Measurements from ENCODE around the gene LYST. TPM values are rescaled to one million over a fixed set of nuclear protein-coding genes. Genes with fewer than 3 reads are reported as not detected.

LYST gene
- polyA plus RNA-seq, 10 donors: 4.7 to 11.9 (median 7.8) TPM

DNA sequence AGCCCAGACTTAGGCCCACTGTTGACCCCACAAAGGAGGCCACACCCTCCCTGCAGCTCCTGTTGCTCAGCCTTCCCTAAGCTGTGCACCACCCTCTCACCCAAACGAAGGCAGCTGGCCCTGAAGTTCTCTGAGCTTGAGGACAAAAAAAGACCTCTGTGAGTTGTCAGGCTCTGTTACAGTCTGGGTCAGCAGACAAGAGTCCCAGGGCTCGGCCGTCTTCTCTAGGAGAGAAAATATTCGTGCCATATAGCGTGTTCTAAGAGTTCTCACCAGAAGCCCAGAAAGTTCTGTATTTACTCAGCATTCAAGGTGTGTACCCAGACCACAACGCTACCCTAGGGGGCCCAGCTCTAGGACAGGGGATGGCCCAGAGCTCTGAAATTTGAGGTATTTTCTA is 25.5 kb upstream of the LYST start:
- no peak for DNase-seq

DNA sequence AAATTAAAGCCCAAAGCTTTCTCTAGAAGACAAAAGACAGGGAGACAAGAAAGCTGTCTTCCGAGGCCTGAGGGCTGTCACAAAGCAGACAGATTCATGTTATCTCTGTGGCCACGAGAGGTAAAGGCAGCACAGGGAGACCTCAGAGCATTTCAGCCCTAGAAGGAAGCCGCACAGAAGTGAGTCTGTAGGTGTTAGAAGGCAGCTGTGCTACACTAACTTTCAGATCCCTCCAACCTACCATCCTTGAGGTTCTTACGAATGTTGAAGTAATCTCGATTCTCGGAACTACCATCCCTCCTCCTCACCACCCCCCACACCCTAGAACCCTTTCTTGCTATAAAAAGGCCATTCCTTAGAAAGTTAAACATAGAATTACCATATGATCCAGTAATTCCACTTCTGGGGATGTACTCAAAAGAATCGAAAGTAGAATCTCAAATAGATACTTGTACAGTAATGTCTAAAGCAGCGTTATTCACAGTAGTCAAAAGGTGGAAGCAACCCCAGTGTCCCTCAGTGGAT is 21.5 kb upstream of the LYST start:
- no peak for DNase-seq

DNA sequence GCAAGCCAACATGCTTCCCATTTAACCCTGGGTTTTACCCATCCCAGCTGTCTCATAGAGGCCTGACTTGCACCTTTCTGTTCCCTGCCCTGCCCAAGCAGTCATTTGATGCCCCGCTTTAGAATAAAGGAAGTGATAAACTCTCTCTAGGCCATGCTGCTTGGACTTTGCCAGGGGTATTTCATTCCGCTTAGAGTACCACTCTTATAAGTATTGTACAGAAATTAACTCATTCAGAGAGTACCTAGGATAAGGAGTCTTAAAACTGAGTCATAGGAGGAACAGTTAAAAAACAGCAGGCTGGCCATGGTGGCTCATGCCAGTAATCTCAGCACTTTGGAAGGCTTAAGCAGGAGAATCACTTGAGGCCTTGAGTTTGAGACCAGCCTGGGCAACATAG is 21.0 kb upstream of the LYST start:
- DNase-seq: no peak

DNA sequence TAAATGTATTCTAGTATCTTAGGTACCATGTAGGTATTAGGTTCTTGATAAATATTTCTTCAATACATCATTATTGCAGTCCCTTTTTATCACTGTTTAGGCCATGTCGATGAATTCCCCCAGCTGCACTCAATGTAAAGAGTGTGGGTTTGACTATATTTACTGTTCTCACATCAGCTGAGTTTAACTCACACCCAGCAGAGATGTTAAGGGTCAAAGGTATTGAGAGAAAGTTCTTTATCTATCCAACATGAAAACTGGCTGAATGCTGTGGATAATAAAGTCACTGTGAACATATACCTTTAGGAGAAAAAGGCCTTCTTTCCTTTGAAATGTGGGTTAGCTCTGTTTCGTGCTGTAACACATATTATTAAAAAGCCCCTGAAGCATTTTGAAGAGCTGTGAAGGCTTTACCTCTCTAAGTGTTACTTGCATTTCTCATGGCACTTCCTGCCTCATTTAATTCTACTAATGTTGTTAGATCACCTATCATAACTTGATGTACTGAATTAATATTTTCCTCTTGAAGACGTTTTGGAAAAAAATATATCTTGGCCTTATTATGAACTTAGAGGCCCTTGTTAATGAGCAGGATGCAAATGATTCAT is 19.1 kb upstream of the LYST start:
- no peak for DNase-seq

DNA sequence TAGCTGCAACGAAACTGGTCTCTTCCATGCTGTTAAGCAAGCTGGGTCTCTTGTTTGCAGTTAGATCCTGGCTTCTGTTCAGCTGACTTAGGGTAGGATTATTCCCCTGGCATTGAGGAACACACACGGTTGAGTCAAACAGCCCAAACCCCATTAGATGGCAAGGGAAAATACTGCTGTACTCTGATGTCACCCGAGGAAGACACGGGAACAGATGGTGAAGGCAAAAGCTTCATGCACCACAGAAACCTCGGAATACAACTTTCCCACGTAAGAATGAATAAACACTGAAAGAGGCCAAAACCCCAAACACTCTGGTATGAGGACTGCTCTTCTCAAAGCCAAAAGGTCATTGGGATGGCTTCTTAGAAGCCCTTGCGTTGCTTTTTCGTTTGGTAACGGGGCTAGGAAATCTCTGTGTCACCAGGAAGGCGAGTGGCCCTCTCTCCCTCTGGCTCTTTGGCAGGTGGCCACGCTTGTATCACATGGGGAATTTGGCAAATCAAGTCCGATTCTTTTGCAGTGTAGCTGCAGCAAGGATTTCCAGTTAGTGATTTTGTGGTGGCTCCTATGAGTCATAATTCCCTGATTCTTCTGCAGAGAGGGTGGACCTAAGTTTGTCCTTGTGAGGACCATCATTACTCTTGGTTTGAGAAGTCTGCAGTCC is 16.7 kb upstream of the LYST start:
- peak; percentile 40 to 87 (median 55) for DNase-seq

DNA sequence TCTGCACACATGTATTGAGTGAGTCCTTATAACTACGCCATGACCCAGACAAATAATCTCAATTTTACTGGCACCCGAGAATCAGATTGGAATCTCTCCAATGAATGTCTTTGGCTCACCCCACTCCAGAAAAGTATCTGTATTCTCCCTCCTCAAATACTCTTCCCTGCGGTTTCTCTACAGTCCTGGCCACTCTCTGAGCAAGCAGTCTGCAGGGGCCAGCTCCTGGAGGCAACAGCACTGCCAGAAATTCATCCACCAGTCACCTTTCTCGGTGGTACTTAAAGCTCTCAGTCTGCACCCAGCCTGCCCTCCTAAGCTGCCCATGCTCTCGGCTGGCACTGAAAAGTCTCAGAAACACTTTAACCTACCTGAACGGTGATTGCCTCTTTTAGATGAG is 16.1 kb upstream of the LYST start:
- no peak for DNase-seq

DNA sequence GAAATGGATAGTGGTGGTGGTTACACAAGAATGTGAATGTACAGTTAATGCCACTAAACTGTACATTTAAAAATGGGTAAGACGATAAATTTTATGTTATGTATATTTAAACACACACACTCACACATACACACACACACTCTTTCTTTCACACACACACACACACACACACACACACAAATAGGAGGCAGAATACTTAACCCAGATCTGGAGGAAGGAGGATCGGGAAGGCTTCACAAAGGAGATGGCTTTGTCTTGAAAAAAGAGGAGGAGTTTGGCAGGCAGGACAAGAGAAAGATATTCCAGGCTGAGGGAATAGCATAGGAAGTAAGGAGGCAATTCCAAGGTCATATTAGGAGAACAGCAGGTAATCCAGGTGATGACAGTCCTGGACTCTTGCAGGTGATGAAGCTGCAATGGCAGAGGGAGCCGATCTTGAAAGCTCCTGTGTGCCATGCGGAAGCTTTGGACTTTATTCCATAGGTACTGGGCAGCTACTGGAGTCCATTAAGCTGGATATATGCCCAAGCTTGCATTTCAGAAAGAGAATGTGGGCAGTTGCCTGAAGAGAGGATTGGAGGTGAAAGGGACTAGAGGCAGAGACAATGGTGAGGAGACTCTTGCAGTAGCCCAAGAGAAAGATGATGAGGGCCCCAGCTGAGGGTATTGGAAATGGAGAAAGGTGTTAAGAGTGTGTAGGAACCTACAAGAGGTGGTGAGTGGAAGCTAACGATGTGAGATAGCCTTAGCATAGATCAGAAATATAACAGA is 15.4 kb upstream of the LYST start:
- no peak for DNase-seq

DNA sequence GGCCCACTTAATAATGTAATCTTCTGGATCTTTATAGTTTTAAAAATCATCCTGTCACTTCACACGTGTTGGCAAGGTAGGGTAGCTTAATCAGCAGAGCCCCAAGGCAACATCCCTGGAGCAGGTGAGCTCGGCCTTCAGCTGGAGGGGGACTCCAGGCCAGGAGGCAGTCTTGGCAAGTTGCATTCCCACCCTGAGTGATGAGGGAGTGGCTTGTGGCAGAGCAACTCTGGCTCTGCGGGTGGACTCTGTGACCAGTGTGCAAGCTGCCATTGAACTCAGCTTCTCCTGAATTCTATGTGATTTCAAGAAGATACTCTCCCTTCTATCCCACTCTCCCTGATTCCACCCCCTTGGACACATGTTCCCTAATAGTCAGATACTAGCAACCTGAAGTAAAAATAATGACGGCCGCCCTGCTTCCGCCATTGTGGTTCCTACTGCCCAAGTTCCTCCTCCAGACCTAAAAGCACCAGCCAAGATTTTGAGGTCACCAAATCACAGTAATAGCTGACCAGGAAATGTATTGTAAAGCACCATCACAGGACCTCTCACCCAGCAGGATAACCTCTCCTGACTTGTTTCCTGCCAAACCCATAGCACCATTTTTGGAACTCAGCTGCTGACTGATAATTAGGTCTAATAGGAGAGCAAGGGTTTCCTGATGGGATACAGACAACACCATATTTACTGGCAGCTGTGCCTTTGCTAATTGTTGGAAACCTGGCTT is 11.5 kb upstream of the LYST start:
- DNase-seq: no peak

DNA sequence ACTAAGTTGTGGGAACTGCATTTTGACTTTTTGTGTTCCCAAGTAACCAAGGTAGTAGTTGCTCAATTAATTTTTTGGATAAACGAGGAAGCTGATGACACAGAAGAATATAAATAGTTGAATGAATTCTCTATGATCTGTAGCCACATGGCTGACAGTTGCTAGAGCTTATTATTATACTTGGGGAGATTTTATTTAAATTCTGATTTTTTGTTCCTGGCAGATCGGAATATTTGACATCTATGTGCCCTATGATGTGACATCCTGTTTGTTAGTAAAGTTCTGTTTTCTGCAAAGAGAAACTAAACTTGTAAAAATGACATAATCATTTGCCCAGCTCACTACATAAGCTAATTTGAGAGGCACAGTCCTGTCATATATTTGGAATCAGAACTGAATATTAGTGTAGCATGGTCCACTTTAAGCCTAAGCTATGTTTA is 9.7 kb upstream of the LYST start:
- DNase-seq: no peak

DNA sequence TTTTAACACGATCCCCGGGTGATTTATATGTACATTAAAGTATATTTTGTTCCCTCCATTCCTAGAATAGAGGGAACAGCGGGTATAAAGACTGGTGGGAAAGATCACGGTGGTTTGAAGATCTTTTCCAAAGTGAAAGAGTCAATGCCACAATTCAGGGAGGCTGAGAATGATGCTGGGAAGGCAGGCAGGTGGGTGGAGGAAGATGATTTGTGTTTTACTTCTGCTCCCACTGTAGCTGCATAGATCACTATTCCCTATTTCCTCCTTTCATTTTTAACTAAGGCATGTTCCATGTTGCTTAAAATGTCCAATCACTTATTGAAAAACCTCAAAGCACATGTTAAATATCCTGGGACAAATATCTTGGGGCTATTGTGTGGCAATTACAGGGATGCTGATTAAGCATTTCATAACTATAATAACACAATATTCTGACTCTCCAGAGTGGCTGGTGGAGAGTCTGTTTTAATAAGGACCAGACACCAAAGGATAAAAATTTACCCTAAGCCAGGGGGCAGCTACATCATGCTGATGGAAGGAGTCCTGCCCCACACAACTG is 8.4 kb upstream of the LYST start:
- DNase-seq: no peak

DNA sequence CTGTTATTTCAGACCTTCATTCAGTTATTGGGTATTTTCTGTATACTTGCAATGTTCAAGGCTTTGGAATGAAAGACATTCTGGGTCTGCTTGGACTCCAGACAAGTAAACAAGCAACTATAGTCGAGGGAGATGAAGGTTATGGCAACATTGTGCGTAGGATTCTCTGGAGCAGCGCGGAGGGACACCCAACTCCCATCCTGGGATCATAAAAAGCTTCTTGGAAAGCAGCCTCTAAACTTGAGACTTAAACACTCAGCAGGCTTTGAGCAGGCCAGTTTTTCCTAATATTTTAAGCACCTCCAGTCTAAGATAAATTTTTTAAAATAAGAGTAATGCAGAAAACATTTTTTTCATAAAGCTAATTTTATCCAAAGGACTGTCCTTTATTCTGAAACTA is 7.6 kb upstream of the LYST start:
- no peak for DNase-seq

DNA sequence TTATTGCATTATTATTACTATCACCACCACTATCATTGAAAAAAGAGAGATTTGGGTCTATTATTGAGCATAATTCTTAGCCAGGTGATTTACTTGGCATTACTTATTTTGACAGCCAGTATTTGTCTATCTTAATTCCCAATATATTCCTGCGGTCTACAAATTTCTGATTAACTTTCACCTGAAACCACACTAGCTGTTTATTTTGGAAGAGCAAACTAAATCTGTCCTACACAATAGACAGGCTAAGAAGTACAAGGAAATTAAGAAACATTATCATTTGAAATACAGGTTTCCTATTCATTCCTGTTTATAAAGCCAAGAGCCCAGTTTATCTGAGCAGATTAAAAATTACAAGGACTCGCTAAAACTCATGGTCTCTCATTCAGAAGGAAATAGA is 6.9 kb upstream of the LYST start:
- no peak for DNase-seq

DNA sequence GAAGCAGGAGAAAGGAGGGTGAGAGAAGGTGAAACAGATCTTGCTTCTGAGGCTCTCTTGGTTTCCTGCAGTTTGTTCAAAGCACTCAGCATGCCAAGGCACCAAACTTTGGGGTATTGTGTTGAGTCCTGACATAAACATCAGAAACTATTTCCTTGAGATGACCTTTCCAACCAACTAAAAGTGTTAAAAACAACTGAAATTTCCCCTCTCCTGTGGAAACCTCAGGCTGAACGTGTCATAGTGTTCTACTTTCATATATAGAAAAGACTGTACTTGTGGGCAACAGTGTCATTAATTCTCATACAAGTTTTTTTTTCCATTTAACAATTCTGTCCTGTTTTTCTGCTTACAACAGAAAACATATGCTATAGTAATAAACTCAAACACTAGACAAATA is 6.3 kb upstream of the LYST start:
- DNase-seq: no peak

DNA sequence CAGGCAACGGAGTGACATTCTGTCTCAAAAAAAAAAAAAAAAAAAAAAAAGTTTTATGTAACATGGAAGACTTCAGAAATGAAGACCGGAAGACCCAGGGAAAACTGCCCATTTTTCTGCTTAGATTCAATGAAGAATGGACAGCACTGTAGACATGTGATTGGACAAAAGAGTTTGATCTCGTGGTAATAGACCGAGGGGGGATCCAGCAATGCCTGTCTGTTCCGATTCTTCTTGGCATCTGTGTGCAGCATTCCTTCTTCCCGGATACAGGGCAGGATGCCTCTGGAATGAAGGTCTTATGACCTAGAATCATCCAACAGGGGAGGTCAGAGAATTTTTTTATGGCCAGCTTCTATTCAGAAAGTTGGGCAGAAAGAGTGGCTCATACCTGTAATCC is 5.6 kb upstream of the LYST start:
- DNase-seq: no peak

DNA sequence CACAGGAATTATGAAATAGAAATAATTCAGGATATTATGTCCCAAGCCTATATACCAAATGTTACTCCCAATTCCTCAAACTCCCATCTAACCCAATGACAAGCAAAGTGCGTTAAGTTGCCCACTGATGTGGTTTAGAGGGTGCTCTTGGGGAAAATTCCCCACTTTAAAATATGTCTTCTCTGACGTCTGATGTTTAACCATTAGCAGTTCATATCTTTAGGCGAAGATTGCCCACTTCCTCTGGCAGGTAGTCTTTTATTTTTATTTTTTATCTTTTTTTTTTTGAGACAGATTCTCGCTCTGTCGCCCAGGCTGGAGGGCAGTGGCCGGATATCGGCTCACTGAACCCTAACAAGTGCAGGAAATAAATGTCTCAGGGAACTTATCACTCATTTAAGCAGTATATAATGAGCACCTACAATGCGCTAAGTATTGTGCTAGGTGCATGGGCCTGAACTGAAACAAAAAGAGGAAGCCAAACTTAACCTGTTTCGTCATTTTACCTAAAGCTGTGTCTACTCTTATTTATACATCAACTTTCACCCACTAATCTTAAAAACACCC is 1.3 kb upstream of the LYST start:
- no peak for DNase-seq

DNA sequence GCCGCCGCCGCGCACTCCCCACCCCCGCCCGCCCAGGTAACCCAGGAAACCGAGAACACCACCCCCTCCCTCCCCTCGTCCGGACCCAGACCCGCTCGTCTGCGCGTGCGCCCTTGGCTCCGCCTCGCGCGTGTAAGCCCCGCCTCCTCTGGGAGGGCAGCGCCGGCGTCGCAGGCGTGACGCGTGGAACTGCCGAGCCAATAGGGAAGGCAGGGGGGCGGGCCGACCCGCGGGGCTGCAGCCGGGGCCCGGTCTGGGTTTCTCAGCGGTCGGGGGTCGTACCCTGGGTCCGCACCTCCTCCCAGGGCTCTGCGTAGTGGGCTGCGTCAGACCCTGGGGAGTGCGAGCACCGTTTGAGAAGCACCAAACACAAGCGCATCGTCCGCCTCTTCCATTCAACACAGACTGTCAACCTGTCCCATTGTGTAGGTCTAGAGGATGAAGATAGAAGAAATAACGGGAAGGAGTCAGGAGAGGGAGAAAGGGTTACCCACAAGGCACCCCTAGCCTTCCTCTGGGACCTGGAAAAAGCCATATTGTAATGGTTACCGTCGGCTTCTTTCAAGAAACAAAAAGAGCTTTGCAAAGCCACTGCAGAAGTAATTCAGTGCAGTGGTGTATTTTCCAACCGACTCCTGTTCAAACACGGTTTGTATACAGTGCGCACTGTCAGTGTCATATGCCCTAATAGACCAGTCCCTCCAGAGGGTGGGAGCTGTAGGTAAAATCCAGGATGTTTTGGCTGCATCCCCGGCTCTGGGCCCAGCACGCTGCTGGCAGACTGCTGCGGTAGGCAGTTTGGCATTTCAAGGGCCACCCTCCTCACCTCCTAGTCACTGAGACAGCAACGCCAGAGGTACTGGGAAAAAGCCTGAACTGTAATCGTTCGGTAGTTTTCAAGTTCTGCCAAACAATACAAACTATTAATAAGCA is 473 bp upstream of the LYST start:
- peak; percentile 96 to 99 (median 99) for DNase-seq

DNA sequence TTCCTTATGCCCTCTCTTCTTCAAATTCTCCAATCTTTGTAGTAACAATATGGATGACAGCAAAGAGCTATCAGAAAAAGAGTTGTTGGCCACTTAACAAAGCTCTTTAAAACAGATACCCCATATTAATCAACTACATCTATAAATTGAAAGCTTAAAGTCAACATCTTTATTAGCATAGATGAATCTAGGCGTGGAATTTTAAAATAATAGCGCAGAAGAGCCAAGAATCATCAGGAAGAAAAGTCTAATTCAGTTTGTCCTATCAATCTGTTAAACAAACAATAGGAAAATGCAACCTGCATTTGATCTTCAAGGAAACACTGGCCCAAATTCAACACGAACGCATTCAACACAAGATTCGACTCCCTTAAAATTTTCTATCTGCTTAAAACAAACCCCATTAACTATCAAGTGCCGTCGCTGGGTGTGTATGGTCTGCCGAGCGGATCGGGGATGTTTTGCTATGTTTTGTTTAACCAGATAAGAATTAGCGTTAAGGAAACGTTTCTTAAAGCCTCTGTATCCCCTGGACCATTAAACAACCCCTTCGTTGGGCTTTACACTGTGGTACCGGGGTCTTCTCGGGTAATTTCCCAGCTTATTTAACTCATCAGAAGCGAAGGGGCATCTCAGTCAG is 1.0 kb downstream of the LYST start:
- DNase-seq: no peak

DNA sequence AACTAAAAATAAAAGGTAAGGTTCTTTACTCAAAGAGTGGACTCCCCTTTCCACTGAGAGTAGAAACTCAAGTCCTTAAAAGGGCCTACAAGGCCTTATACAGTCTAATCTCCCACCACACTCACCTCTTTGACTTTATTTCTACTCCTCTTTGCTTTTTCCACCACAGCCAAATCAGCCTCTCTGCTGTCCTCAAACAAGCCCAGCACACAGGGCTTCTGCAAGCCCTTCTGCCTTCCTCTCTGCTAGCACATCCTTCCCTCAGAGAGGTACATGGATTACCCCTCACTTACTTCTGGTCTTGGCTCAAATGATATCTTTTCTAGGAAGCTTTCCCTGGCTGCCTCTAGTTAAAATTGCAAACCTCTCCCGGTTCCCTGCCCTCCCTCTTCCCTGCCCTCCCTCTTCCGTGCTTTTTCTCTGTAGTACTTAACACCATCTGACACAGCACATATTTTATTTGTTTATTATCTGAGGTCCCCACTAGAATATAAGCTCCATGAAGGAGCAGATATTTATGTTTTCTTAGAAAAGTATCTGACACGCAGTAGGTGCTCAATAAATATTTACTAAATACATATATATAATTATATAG is 1.7 kb downstream of the LYST start:
- no peak for DNase-seq

DNA sequence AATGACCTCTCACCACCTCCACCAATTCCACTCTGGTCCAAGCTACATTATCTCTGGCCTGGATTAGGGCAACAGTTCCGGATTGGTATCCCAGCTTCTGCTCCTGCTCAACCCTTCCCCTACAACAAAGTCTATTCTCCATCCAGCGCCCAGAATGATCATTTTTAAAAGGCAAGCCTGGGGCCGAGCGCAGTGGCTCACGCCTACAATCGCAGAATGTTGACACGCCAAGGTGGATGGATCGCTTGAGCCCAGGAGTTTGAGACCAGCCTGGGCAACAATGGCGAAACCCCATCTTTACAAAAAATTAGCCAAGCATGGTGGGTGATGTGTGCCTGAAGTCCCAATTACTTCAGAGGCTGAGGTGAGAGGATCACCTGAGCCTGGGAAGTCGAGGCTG is 2.2 kb downstream of the LYST start:
- DNase-seq: no peak

DNA sequence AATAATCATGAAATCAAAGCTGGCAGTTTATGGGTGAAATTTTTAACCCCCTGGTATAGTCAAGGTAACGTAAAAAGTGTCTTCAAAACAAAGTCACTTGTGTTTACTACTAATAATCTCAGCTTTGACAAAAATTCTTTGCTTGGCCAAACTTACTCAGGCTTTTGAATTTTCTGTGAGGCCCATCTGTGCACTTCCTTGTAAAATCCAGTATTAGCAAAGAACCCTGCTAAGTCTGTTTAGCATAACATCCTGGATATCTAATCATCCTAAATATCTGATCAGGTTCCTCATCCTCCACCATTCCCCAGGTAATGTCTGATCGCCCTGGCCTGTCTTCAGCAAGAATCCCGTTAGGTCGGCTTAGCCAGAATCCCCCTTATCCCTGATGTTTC is 3.0 kb downstream of the LYST start:
- DNase-seq: no peak
